Measurements from ENCODE around the gene SP110.

SP110 gene

GRCh38 chr2:230153390-230153976, 66.3 kb downstream of the SP110 start:
- no peak for TF ChIP-seq CTCF (IDR thresholded peaks at IDR 0.05)

- TF ChIP-seq CTCF (IDR thresholded peaks at IDR 0.05), result no peak
These were observed 67.5 kb downstream of the SP110 start for GRCh38 chr2:230152334-230152733.

GRCh38 chr2:230144355-230144754, 75.4 kb downstream of the SP110 start:
- TF ChIP-seq CTCF (IDR thresholded peaks at IDR 0.05), result no peak

- no peak for TF ChIP-seq CTCF (IDR thresholded peaks at IDR 0.05)
These were observed 79.1 kb downstream of the SP110 start for GRCh38 chr2:230140667-230141066.

- no peak for TF ChIP-seq CTCF (IDR thresholded peaks at IDR 0.05)
These were observed 81.8 kb downstream of the SP110 start for GRCh38 chr2:230137902-230138539.

GRCh38 chr2:230135130-230135525, 84.7 kb downstream of the SP110 start:
- no peak for TF ChIP-seq CTCF (IDR thresholded peaks at IDR 0.05)

GRCh38 chr2:230134496-230135129, 85.2 kb downstream of the SP110 start:
- no peak for TF ChIP-seq CTCF (IDR thresholded peaks at IDR 0.05)
